C4-2B (cell line): Measurements from ENCODE around the gene TFF2.

Source experiments
- ZFX ChIP-seq: fragments of 450-650 bp; IDR thresholded peaks from 2 replicates; pipeline ENCODE4 v1.6.1; 2017
- TF ChIP-seq, protein P1 (sequence below): fragments of 450-650 bp; conservative IDR thresholded peaks from 2 replicates; pipeline ENCODE4 v1.5.1; 2017; ENCODE audit warnings: mild to moderate bottlenecking

DNA sequence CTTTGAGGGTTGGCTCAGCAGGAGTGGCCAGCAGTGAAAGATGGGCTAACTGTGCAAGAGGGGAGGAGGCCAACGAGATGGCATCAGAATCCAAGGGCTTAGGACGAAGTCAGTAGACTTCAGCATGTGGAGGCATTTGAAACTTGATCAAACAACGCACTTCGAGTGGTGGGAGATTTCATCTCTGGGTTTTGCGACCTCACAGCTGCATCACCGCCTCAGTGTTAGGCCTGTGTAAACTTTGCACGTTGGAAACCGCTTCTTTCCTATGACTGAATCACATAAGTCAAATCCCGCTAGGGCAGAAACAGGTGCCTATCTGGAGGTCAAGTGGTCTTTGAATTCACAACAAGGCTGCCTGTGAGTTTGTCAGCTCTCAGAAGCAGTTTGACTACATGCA lies 53.4 kb downstream of the TFF2 start:
- TF ChIP-seq, protein P1, sequence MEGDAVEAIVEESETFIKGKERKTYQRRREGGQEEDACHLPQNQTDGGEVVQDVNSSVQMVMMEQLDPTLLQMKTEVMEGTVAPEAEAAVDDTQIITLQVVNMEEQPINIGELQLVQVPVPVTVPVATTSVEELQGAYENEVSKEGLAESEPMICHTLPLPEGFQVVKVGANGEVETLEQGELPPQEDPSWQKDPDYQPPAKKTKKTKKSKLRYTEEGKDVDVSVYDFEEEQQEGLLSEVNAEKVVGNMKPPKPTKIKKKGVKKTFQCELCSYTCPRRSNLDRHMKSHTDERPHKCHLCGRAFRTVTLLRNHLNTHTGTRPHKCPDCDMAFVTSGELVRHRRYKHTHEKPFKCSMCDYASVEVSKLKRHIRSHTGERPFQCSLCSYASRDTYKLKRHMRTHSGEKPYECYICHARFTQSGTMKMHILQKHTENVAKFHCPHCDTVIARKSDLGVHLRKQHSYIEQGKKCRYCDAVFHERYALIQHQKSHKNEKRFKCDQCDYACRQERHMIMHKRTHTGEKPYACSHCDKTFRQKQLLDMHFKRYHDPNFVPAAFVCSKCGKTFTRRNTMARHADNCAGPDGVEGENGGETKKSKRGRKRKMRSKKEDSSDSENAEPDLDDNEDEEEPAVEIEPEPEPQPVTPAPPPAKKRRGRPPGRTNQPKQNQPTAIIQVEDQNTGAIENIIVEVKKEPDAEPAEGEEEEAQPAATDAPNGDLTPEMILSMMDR, result no peak
- no peak for TF ChIP-seq ZFX
